HEK293 (cell line): ENCODE measurements around the gene WDR82.

Experiments used
- BCL11A ChIP-seq: fragments of 450-650 bp; formaldehyde crosslinking; IDR thresholded peaks from 2 replicates; pipeline ENCODE4 v1.5.1; 2016; ENCODE audit warnings: low read depth, missing biosample characterization, missing genetic modification characterization
- HOXA7 ChIP-seq: sonication (generic); formaldehyde crosslinking; IDR thresholded peaks from 2 replicates; pipeline ENCODE4 v1.8.1; 2022; ENCODE audit warnings: missing genetic modification reagents, borderline replicate concordance
- PRDM1 ChIP-seq: fragments of 450-650 bp; formaldehyde crosslinking; IDR thresholded peaks from 2 replicates; pipeline ENCODE4; 2016; ENCODE audit warnings: missing biosample characterization, missing genetic modification characterization
- ZNF140 ChIP-seq: fragments of 450-650 bp; formaldehyde crosslinking; IDR thresholded peaks from 2 replicates; pipeline ENCODE4 v1.5.1; 2016; ENCODE audit warnings: missing biosample characterization, missing genetic modification characterization
- ZNF530 ChIP-seq: fragments of 450-650 bp; formaldehyde crosslinking; IDR thresholded peaks from 2 replicates; pipeline ENCODE4 v1.5.1; 2016; ENCODE audit warnings: low read depth, missing biosample characterization, missing genetic modification characterization
- TF ChIP-seq, protein P1 (sequence below): fragments of 450-650 bp; formaldehyde crosslinking; IDR thresholded peaks from 2 replicates; pipeline ENCODE4 v1.5.1; 2016; ENCODE audit warnings: missing biosample characterization, missing genetic modification characterization
- TF ChIP-seq, protein P2 (sequence below): fragments of 450-650 bp; IDR thresholded peaks from 2 replicates; pipeline ENCODE4 v1.5.1; 2018; ENCODE audit warnings: missing biosample characterization, mild to moderate bottlenecking, missing genetic modification characterization

DNA sequence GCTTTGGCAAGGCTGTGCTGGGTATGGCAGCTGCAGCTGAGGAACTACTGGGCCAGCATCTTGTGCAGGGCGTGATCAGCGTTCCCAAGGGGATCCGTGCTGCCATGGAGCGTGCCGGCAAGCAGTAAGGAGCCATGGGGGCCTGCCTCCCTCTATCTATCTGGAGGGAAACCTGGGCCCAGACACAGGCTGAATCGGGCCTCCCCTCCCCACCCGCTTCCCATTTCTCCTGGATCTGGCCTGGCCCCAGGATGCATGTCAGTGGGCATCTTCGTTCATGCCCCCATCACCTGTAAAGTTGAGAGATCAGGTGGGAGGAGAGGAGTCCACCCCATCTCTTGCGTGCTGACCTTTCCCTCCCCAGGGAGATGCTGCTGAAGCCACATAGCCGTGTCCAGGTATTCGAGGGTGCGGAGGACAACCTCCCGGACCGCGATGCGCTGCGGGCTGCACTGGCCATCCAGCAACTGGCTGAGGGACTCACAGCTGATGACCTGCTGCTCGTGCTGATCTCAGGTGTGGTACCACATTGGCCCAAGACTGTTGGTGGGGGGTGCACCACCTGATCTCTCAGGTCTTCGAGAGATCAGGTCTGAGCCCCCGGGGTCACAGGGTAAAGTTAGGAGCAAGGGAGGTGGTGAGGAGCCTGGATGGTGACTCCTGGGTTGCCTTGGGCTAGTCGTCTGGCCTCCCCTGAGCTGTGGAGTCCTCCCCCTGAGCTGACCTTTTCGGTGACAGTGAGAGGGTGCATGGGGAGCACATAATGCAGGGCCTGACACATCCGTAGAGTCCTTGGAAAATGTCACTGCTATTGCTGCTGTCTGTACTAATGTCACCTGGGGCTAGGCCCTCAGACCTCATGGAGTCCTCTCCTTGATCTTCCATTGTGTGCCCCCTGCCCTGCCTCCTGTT, 12.4 kb upstream of the WDR82 start:
- TF ChIP-seq, protein P1, sequence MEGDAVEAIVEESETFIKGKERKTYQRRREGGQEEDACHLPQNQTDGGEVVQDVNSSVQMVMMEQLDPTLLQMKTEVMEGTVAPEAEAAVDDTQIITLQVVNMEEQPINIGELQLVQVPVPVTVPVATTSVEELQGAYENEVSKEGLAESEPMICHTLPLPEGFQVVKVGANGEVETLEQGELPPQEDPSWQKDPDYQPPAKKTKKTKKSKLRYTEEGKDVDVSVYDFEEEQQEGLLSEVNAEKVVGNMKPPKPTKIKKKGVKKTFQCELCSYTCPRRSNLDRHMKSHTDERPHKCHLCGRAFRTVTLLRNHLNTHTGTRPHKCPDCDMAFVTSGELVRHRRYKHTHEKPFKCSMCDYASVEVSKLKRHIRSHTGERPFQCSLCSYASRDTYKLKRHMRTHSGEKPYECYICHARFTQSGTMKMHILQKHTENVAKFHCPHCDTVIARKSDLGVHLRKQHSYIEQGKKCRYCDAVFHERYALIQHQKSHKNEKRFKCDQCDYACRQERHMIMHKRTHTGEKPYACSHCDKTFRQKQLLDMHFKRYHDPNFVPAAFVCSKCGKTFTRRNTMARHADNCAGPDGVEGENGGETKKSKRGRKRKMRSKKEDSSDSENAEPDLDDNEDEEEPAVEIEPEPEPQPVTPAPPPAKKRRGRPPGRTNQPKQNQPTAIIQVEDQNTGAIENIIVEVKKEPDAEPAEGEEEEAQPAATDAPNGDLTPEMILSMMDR, result no peak
- TF ChIP-seq BCL11A (tag by site-specific recombination) (no peak), ZNF530 (tag by site-specific recombination) (no peak), PRDM1 (no peak), HOXA7 (no peak), ZNF140 (tag by site-specific recombination) (no peak)
- TF ChIP-seq, protein P2, sequence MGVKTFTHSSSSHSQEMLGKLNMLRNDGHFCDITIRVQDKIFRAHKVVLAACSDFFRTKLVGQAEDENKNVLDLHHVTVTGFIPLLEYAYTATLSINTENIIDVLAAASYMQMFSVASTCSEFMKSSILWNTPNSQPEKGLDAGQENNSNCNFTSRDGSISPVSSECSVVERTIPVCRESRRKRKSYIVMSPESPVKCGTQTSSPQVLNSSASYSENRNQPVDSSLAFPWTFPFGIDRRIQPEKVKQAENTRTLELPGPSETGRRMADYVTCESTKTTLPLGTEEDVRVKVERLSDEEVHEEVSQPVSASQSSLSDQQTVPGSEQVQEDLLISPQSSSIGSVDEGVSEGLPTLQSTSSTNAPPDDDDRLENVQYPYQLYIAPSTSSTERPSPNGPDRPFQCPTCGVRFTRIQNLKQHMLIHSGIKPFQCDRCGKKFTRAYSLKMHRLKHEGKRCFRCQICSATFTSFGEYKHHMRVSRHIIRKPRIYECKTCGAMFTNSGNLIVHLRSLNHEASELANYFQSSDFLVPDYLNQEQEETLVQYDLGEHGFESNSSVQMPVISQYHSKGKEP (tag by site-specific recombination), result no peak
